ENCODE results near the gene SYNGR1.

DNA sequence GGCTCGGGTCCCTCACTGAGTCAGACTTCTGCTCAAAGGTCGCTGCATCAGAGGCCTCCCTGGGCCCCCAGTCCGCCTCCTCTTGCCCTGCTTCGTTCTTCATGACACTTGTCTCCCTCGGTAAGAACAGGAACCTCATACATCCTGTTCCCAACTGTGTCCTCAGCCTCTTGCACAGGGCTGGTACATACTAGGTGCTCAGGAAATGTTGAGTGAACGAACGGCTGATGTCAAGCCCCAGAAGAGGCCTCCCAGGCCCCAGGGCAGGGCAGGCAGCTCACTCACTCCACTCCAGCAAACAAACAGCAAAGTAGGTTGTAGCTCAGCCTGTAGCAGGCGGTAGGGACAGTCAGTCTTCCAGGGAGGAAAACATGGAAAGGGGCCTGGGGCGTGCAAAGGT, 17.2 kb downstream of the SYNGR1 start:
- TF ChIP-seq, protein P1, sequence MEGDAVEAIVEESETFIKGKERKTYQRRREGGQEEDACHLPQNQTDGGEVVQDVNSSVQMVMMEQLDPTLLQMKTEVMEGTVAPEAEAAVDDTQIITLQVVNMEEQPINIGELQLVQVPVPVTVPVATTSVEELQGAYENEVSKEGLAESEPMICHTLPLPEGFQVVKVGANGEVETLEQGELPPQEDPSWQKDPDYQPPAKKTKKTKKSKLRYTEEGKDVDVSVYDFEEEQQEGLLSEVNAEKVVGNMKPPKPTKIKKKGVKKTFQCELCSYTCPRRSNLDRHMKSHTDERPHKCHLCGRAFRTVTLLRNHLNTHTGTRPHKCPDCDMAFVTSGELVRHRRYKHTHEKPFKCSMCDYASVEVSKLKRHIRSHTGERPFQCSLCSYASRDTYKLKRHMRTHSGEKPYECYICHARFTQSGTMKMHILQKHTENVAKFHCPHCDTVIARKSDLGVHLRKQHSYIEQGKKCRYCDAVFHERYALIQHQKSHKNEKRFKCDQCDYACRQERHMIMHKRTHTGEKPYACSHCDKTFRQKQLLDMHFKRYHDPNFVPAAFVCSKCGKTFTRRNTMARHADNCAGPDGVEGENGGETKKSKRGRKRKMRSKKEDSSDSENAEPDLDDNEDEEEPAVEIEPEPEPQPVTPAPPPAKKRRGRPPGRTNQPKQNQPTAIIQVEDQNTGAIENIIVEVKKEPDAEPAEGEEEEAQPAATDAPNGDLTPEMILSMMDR (conservative IDR thresholded peaks at IDR 0.05; ENCODE audit: low read depth in 2 of 2) = no peak
- TF ChIP-seq STAT1 (IDR thresholded peaks at IDR 0.05; ENCODE audit: unreplicated experiment) (no peak), POLR2AphosphoS5 (IDR thresholded peaks at IDR 0.05; ENCODE audit: low read depth) (no peak), ZNF114 (CRISPR knock-in tag; IDR thresholded peaks at IDR 0.05) (no peak), CREB1 (CRISPR knock-in tag; IDR thresholded peaks at IDR 0.05; ENCODE audit: low read depth) (no peak), EZH2 (IDR thresholded peaks at IDR 0.05; ENCODE audit: low read depth, unreplicated experiment) (no peak), EZH2phosphoT487 (IDR thresholded peaks at IDR 0.05; ENCODE audit: unreplicated experiment) (no peak), JUNB (IDR thresholded peaks at IDR 0.05; ENCODE audit: unreplicated experiment) (no peak), NANOG (IDR thresholded peaks at IDR 0.05; ENCODE audit: borderline replicate concordance) (no peak)
- TF ChIP-seq, protein P2, sequence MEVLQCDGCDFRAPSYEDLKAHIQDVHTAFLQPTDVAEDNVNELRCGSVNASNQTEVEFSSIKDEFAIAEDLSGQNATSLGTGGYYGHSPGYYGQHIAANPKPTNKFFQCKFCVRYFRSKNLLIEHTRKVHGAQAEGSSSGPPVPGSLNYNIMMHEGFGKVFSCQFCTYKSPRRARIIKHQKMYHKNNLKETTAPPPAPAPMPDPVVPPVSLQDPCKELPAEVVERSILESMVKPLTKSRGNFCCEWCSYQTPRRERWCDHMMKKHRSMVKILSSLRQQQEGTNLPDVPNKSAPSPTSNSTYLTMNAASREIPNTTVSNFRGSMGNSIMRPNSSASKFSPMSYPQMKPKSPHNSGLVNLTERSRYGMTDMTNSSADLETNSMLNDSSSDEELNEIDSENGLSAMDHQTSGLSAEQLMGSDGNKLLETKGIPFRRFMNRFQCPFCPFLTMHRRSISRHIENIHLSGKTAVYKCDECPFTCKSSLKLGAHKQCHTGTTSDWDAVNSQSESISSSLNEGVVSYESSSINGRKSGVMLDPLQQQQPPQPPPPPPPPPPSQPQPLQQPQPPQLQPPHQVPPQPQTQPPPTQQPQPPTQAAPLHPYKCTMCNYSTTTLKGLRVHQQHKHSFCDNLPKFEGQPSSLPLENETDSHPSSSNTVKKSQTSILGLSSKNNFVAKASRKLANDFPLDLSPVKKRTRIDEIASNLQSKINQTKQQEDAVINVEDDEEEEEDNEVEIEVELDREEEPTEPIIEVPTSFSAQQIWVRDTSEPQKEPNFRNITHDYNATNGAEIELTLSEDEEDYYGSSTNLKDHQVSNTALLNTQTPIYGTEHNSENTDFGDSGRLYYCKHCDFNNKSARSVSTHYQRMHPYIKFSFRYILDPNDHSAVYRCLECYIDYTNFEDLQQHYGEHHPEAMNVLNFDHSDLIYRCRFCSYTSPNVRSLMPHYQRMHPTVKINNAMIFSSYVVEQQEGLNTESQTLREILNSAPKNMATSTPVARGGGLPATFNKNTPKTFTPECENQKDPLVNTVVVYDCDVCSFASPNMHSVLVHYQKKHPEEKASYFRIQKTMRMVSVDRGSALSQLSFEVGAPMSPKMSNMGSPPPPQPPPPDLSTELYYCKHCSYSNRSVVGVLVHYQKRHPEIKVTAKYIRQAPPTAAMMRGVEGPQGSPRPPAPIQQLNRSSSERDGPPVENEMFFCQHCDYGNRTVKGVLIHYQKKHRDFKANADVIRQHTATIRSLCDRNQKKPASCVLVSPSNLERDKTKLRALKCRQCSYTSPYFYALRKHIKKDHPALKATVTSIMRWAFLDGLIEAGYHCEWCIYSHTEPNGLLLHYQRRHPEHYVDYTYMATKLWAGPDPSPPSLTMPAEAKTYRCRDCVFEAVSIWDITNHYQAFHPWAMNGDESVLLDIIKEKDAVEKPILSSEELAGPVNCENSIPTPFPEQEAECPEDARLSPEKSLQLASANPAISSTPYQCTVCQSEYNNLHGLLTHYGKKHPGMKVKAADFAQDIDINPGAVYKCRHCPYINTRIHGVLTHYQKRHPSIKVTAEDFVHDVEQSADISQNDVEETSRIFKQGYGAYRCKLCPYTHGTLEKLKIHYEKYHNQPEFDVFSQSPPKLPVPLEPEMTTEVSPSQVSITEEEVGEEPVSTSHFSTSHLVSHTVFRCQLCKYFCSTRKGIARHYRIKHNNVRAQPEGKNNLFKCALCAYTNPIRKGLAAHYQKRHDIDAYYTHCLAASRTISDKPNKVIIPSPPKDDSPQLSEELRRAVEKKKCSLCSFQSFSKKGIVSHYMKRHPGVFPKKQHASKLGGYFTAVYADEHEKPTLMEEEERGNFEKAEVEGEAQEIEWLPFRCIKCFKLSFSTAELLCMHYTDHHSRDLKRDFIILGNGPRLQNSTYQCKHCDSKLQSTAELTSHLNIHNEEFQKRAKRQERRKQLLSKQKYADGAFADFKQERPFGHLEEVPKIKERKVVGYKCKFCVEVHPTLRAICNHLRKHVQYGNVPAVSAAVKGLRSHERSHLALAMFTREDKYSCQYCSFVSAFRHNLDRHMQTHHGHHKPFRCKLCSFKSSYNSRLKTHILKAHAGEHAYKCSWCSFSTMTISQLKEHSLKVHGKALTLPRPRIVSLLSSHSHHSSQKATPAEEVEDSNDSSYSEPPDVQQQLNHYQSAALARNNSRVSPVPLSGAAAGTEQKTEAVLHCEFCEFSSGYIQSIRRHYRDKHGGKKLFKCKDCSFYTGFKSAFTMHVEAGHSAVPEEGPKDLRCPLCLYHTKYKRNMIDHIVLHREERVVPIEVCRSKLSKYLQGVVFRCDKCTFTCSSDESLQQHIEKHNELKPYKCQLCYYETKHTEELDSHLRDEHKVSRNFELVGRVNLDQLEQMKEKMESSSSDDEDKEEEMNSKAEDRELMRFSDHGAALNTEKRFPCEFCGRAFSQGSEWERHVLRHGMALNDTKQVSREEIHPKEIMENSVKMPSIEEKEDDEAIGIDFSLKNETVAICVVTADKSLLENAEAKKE (CRISPR knock-in tag; IDR thresholded peaks at IDR 0.05) = no peak
- TF ChIP-seq, protein P3, sequence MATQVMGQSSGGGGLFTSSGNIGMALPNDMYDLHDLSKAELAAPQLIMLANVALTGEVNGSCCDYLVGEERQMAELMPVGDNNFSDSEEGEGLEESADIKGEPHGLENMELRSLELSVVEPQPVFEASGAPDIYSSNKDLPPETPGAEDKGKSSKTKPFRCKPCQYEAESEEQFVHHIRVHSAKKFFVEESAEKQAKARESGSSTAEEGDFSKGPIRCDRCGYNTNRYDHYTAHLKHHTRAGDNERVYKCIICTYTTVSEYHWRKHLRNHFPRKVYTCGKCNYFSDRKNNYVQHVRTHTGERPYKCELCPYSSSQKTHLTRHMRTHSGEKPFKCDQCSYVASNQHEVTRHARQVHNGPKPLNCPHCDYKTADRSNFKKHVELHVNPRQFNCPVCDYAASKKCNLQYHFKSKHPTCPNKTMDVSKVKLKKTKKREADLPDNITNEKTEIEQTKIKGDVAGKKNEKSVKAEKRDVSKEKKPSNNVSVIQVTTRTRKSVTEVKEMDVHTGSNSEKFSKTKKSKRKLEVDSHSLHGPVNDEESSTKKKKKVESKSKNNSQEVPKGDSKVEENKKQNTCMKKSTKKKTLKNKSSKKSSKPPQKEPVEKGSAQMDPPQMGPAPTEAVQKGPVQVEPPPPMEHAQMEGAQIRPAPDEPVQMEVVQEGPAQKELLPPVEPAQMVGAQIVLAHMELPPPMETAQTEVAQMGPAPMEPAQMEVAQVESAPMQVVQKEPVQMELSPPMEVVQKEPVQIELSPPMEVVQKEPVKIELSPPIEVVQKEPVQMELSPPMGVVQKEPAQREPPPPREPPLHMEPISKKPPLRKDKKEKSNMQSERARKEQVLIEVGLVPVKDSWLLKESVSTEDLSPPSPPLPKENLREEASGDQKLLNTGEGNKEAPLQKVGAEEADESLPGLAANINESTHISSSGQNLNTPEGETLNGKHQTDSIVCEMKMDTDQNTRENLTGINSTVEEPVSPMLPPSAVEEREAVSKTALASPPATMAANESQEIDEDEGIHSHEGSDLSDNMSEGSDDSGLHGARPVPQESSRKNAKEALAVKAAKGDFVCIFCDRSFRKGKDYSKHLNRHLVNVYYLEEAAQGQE (IDR thresholded peaks at IDR 0.05; ENCODE audit: unreplicated experiment) = no peak
